A549 (cell line): ENCODE data around the gene GEN1.

ENCODE experiments used
- CTCF ChIP-seq: fragments of >200 bp; sonication (Bioruptor Twin); formaldehyde crosslinking; IDR thresholded peaks from 3 replicates; pipeline ENCODE4 v1.5.1; 2016
- EP300 ChIP-seq, 2 experiments: fragments of >200 bp; sonication (Bioruptor Twin); formaldehyde crosslinking; IDR thresholded peaks; 2 replicates in 1 of 2; 3 replicates in 1 of 2; pipeline ENCODE4 v1.6.1; 2016 to 2017
- KDM1A ChIP-seq: fragments of 200-600 bp; sonication (generic); IDR thresholded peaks from 2 replicates; pipeline ENCODE4 v1.6.1; 2016; ENCODE audit warnings: low read depth, mild to moderate bottlenecking
- MAX ChIP-seq: IDR thresholded peaks from 2 replicates; pipeline ENCODE4 v1.6.1; 2012
- NR3C1 ChIP-seq: fragments of >200 bp; sonication (Bioruptor Twin); formaldehyde crosslinking; IDR thresholded peaks from 3 replicates; pipeline ENCODE4 v1.6.1; 2017
- PBX3 ChIP-seq: IDR thresholded peaks from 2 replicates; pipeline ENCODE4 v1.6.1; 2012
- TFCP2L1 ChIP-seq: fragments of 250-450 bp; sonication (Bioruptor Pico); IDR thresholded peaks from 2 replicates; pipeline ENCODE4 v1.5.0; 2021; ENCODE audit warnings: mild to moderate bottlenecking
- ZFP36 ChIP-seq: fragments of 450-650 bp; IDR thresholded peaks from 2 replicates; pipeline ENCODE4 v1.6.1; 2014; ENCODE audit warnings: borderline replicate concordance; ENCODE audit not compliant: partially characterized antibody
- ZSCAN20 ChIP-seq: fragments of 250-450 bp; sonication (Bioruptor Pico); IDR thresholded peaks from 2 replicates; pipeline ENCODE4 v1.8.0; 2022; ENCODE audit warnings: mild to moderate bottlenecking, moderate library complexity

DNA sequence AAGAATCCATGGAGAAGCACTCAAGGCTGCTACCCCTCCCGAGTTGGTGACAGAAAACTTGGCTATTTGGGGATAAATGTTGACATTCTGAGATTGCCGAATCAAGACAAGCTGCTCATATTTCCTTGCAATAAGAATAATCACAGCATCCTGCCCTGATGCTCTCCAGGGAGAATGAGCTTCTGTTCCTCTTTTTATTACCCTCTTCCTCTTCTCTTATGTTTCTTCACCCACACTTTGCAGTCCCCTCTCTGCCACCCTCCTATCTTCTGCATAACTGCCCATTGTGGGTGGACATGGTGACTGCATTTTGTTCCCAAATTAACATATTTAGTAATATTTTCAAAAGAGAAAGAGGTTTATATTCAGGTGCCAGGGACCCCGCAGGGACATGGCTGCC is 50.4 kb downstream of the GEN1 start:
- TF ChIP-seq ZFP36, result no peak
- no peak for TF ChIP-seq TFCP2L1 (CRISPR knock-in tag)
- TF ChIP-seq ZSCAN20 (CRISPR knock-in tag), result no peak
- TF ChIP-seq CTCF, result no peak
- TF ChIP-seq KDM1A, result no peak
- no peak for TF ChIP-seq MAX
- TF ChIP-seq NR3C1, result no peak
- TF ChIP-seq EP300 (IDR thresholded peaks at IDR 0.05), result no peak
- TF ChIP-seq PBX3, result no peak
